GM19397 (cell line): ENCODE measurements around the gene ADCY7.

ENCODE experiments used
- ATAC-seq: cut with Tn5 transposase; IDR thresholded peaks from one replicate; pipeline ENCODE4 v1.9.1; 2021; ENCODE audit warnings: mild to moderate bottlenecking, moderate library complexity; ENCODE audit not compliant: unreplicated experiment

ADCY7 gene

DNA sequence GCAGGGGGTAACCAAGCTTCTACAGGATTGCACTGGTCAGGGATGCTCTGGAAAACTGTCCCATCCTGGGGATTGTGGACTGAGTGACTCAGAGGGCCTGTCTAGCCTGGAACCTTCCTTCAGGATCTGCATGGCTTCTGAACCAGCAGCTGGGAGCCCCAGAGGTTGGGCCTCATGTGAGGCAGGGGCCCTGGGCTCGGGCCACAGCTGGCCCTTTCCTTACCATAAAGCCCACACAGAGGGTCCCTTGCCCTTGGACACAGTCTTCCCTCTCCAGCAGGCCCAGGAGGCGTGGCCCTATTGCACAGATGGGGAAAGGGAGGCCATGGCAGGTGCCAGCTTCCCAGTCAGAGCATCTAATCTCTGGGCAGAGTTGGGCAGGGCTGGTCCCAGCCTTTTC, 30.5 kb downstream of the ADCY7 start:
- no peak for ATAC-seq

DNA sequence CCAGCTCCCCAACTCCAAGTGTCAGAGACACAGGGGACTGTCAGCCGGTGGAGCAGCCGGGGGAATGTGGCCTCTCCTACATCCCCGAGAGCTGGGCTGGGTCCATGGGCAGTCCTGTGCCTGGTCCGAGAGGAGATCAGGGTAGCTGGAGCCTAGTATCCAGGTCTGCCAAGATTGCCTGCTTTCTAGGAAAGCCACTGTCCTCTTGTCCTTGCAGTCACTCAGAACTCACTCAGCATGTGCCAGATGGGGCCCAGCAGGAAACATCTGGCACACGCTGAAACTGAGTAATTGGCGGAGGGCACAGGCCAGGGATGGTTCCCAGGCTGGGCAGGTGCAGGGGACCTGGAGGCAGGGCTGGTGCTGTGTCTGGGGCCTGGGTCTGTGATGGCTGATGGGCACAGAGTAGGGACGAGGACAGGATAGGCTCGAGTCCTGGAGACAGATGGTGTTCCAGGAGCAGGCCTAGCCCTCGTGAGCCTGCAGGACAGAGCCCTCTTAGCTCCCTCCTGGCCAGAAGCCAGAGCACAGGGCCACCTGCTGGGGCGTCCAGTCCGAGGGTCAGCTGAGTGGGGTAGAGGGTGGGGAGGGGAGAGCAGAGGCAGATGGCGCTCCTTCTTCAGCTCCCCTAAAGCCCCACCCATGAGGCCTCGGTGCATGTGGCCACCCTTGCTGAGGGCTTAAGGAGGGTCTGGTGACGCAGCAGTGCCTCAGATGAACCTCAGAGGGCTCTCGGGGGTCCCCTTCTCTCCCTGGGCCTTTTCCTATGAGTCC, 31.1 kb downstream of the ADCY7 start:
- ATAC-seq, result no peak

DNA sequence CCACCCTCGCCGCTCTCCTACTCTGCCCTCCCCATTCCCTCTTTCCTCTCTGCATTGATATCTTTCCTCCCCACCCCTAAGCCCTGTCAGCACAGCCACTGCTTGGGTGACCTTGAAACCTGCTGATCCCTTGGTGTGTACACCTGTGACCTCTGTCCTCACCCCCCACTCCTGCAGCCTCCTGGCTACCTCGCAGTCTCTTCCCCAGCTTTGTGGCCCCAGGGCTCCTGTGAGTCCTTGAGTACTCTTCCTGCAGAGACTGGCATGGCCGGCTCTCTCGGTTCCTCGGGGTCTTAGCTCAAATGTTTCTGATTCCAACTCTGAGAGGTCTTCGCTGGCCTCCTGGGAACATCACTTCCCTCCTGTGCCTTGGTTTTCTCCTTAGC, 31.7 kb downstream of the ADCY7 start:
- ATAC-seq, result no peak

DNA sequence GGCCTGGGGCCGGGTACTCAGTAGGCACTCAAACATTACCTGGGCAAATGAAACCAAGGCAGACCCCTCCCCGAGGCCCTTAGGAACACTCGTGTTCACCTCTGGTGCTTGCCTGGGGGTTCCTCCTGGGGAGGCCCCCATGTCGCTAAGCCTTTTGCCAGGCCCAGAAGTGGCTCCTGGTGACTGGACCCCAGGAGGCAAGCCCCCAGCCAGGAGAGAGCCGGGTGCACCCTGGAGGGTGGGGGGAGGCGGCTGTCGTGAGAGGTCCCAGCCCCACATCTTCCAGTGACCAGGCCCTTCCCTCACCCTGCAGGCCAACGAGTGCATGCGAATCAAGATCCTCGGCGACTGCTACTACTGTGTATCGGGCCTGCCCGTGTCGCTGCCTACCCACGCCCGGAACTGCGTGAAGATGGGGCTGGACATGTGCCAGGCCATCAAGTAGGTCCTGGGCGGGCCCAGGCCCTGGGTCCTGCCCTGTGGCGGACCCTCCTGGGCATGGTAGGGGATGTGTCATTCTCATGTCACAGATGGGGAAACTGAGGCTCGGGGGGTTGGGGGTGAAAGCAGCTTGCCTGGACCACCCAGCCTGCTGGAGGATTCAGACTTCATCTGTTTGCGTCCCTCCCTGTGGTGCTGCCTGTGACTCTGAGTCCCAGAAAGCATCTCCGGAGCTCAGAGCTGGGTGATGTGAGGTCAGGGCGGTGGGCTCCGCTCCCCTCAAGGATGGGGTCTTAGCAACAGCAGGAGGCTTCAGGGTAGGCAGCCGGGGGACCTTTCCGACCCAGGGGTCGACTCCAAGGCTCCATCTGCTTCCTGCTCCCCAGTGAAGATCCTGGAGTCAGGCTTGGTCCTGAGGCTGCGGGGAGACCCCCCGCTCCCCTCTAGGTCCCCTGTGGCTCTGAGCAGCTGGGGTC, 32.5 kb downstream of the ADCY7 start:
- ATAC-seq, result no peak

DNA sequence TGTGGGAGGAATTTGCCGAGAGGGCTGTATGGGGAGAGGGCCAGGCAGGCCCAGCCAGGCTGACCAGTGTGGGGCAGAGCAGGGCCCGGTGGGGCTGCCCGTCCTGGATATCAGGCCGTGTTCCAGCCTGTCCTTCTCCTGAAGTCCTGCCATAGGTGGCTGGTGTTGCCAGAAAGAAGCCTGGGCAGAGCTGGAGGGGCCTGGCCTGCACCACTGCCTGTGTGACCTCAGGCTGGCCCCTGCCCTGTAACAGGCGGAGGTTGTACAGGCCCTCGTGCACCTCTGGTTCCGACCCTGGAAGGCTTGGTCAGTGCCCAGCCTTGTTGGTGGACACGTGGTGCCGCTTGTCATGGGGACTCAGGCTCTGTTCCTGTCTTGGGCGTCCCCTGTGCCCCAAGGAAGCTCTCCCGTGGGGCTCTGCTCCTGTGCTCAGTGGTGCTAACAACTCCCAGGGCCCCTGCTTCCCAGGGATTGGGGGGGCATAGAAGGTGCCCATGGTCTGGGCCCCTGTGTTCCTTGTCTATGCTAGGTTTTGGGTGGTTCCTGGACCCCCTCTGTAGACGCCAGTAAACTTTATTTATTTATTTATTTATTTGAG, 33.3 kb downstream of the ADCY7 start:
- no peak for ATAC-seq

DNA sequence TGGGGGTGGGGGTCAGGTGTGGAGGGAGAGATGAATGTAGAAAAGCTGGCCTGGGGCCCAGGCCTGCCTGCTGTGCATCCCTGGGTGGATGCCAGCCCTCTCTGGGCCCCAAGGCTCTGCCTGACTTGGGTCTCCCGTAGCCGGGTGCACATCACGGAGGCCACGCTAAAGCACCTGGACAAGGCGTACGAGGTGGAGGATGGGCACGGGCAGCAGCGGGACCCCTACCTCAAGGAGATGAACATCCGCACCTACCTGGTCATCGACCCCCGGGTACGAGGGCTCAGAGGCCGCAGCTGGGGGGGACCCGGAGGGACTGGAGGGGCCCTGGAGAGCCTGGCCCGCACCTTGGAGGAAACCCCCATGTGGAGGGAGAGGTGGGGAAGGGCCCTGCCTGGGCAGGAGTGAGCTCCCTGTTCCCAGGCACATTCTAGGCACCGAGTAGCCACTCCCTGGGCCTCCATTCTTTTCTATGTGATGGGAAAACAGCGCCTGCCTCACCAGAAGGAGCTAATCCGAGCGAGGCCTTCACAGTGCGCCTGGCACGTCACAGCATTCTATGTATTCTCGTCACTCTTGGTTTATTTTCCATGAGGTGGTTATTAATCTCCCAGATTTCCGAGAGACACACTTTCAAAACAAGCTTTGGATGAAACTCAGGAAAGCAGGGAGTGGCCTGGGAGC, 34.7 kb downstream of the ADCY7 start:
- no peak for ATAC-seq

DNA sequence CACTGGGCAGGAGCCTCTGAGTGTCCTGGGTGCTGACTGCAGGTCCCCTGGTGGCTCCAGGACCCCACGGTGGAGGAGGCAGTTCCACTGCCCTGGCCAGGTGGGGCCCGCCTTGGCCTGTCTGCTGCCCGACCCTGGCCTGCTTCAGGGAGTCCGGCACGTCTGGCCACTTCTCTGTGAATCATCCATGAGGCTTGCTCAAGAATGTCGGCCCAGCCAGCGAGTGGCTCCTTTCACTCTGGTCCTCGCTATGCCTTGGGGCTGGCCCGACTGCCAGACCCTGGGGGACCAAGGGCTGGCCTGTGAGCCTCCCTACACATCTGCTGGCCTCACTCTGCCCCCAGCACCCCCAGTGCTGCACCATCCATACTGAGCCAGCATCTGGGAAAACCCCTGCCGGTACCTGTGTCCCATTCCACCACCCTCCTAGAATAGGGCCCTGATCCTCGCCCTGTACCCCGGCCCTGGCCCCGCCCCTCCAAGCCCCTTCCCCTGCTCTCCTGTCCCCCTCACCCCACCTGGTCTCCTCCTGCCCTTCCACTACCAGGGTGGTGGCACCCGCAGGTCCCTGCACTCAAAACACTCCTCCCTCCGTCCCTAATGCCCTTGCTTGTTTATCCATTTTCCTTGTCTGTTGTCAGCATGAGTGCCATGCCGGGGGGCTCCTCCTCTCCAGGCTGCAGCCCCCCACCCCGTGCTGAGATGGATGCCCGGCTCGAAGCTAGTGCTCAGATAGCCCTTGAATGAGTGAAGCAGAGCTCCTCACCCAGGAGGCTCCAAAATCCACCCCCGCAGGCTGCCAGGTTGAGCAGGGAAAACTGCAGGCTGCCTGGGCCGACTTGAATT, 35.5 kb downstream of the ADCY7 start:
- ATAC-seq, result no peak

DNA sequence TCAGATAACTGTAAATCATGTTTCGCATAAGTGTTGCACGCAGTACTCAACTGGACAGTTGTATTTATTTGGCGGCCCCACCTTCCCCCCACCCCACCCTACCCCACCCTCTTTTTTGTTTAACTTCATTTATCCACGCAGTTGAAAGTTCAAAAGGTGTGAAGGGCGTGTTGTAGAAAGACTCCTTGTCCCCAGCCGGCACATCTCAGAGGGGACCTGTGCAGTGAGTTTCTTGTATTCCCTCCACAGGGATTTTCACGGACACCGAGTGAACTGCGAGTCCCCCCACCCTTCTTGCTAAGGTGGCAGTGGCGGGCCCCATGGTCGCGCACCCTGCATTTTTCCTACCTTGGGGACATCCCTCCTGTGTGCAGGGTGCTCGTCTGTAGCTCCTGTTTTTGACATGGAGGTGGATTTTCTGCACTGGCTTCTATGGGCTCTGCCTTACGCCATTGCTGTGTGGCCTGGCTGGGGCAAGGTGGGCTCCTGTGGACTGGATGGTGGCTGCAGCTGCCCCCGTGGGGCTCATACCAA, 36.2 kb downstream of the ADCY7 start:
- ATAC-seq, result no peak

DNA sequence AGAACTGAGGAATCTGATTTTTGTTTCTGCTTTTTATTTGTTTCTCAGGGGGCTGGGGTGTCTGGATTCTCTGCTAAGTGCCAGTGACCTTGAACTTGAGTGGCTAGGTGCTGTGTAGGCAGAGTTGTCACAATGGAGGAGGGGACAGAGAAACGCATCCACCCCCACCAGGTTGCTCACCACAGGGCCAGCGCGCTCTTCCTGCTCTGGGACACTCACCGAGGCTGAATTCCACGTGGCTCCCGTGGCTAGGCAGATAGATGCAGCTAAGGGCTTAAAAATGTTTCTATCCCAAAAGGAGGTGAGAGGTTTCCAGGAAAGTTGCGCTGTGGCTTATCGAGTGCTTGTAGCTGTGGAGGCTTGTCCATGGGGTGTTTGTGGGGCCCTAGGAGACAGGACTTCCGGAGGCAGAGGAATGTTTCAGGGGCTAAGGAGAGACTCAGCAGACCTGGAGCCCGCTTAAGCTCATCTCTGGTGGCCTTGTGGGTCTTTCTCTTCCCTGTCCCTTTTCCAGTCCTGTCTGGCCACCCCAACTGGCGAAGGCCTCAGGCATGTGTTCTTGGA, 36.8 kb downstream of the ADCY7 start:
- no peak for ATAC-seq

DNA sequence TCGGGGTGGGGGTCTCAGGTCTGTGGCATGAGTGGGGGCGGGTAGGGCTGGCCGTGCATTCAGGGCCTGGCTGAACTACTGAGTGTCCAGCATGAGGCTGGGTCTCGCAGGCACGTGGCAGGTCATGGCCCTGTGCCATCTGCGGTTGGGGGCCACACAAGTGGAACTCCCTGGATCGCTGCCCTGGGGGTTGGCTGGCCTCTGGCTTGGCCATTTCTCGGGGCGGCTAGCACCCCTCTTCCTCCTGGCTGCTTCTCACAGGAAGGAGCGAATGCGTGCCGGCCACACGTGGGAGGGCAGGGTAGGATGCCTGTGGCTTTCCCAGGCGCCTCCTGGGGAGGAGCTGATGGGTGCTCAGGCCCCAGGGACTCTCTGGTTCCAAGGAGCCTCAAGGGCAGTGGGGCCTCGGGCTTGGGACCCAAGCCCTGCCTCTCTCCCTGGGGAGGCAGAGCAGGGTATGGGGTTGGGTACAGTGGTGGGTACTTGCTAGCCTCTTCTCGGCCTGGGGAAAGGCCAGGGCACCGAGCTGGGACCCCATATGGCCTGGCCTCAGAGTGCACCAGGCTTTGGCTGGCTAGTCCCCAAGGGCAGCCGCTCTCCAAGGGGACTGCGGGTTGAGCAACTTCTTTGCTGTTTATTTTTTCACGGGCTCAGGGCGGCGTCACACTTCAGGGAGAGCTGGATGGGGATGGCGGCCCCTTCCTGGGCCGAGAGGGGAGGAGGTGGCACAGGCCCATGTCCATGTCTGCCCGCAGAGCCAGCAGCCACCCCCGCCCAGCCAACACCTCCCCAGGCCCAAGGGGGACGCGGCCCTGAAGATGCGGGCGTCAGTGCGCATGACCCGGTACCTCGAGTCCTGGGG, 37.5 kb downstream of the ADCY7 start:
- ATAC-seq, result no peak

DNA sequence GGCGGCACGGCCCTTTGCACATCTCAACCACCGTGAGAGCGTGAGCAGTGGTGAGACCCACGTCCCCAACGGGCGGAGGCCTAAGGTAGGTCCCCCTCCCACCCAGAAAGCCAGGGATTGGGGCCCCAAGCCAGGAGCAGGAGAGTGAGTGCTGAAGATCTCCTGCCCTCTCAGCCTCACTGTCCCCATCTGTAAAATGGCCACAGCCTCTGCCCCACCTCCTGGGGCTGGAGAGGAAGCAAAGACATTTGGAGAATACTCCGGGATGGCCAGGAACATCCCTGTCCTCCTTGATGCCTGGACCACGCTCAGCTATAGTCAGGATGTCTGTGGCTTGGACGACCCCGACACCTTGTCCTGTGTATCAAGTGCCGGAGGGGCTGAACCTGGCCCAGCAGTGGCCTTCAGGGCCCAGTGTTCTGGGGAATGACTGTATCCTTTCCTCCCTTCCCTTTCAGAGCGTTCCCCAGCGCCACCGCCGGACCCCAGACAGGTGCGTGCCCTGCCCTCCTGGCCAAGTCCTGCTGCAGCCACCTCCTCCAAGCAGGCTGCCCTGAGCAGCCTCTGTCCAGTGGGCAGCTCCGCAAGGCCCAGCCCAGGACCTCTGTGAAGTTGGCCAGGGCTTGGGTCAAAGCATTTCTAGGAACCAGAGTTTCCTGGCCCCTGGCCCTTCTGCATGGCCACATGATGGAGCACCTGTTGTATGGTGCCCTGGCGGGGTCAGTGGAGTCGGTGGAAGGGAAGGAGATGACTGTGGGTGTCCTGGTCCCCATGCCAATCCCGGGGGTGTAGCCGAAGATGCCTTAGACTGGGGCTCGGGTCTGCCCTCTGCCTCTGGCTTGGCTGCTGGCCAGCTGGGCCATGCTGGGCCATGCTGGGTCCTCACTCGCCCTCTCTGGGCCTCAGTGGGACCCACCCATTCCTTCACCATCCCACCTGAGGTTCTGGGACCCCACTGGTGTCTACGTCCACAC, 38.4 kb downstream of the ADCY7 start:
- no peak for ATAC-seq

DNA sequence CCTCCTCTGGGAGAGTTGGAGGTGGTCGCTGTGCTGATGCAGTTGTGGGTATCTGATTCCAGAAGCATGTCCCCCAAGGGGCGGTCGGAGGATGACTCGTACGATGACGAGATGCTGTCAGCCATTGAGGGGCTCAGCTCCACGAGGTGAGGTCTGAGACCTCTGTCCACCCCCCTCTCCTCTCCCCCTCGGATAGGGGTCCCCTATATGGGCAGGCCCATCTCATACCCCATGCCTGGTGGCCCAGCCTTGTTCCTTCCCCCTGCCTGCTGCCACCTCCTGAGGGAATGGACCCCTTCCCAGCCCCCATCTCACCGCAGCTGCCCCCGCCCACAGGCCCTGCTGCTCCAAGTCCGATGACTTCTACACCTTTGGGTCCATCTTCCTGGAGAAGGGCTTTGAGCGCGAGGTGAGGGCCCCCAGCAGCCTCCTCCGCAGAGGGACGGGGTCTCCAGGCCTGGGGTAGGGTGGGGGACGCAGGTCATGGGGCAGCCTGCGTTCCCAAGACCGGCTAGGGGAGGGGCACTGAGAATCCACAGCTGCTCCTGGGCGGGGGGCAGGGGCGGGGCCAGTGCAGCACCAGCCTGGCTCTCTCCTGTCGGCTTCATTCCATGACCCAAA, 39.2 kb downstream of the ADCY7 start:
- no peak for ATAC-seq

DNA sequence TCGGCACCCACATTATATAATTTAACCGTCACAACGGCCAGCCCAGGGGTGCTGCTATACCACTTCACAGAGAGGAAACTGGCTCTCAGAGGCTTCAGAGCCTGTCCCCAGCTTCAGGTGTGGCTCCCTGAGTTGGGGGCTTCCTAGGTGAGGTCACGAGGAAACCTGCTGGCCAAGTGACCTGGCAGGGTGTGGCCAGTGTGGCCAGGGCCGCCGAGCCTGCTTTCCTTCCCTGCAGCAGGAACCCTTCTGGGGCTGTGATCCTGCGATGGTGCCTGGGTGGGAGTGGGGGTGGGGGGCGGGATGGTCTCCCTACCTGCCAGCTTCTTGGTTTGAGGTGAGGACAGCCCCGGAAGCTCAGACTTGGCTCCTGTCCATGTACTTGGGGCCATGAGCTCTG, 39.9 kb downstream of the ADCY7 start:
- no peak for ATAC-seq

DNA sequence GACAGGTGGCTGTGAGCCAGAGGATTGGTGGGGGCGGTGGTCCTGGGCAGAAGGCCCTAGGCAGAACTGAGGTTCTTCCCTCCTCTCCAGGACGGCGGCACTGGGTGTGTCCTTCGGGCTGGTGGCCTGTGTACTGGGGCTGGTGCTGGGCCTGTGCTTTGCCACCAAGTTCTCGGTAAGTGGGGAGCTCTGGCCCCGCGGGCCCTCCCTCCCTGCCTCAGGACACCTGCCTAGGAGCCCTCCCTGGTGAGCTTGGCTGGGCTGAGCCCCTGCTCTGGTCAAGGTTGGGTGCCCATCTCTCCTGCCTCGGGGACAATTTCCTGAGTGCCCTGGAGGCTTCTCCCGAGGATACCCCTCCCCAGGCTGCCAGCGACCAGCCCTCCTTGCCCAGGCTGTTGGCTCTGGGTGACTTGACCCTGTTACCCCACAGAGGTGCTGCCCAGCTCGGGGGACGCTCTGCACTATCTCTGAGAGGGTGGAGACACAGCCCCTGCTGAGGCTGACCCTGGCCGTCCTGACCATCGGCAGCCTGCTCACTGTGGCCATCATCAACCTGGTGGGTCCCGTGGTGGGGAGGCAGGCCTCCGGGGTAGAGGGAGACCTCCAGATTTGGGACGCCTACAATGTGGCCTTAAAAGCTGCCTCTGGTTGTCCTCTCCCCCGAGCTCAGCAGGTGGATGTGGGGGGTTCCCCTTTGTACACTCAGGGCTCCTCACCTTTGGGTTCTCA, 42.0 kb downstream of the ADCY7 start:
- ATAC-seq, result no peak

DNA sequence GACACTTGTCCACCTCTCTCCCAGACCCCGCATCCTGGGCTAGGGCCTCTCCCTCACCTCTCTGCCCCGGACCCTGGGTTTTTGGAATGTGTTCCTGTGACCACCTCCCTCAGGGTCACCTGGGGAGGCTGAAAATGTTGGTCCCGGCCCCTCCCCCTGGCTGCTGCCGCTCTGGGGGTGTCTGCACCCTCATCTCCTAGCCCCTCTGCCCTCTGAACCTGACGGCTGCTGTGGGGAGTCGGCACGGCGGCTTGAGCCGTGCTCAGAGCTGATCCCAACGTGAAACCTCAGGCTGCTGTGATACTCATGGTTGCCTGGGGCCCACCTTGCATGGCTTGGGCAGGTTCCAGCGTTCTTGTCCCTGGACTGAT, 42.8 kb downstream of the ADCY7 start:
- ATAC-seq, result no peak

DNA sequence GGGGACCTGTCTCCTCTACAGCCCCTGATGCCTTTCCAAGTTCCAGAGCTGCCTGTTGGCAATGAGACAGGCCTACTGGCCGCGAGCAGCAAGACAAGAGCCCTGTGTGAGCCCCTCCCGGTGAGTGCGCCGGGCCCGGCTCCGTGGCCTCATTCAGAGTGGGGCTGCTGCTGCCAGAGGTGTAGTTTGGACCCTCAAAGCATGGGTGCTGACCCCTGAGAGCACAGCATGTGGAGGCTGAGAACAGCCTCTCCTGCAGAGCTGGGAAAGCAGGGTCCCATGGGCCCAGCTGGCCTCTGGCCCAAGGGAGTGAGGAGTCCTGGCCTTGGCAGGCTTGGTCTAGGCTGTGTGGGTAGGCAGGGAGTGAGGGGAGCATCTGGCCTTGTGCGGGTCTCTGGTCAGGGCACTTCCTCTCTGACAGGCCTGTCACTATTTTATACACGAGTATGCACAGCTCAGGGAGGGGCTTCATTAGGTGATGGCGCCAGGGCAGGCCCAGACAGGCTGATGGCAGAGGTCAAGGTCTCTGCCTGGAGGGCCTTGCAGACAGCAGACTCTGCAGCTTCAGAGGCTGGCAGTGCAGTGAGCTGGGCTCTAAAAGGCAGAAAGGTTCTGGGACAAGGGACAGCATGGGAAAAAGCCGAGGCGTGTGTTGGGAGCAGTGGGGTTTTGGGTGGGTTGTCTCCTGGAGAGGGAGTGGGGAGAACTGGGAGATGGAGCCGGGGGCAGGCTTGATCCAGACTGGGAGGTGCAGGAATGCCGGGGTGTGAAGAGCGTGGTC, 43.4 kb downstream of the ADCY7 start:
- ATAC-seq, result no peak
